ENCODE results near the gene TRIM46.

GRCh38 chr1:155134322-155134721 is 39.3 kb upstream of the TRIM46 start:
- no peak for TF ChIP-seq EZH2phosphoT487 (IDR thresholded peaks at IDR 0.05; ENCODE audit: insufficient read depth, low read depth)
- TF ChIP-seq EZH2 (IDR thresholded peaks at IDR 0.05; ENCODE audit: insufficient read depth, poor library complexity, severe bottlenecking): no peak

All from GM23248 (cell line).